ENCODE results near the gene PKNOX2.

The PKNOX2 gene

GRCh38 chr11:125331357-125332035 is 166.9 kb downstream of the PKNOX2 start:
- no peak for TF ChIP-seq CTCF (IDR thresholded peaks at IDR 0.05; ENCODE audit: control insufficient read depth, insufficient read depth, low read depth, low read length, missing control alignments)
- H3K4me3 ChIP-seq (ENCODE audit: control insufficient read depth, low read depth, low read length) = no peak overlapping the region

GRCh38 chr11:125332821-125333220 is 168.3 kb downstream of the PKNOX2 start:
- H3K4me3 ChIP-seq (ENCODE audit: control insufficient read depth, low read depth, low read length) = no peak overlapping the region
- TF ChIP-seq CTCF (IDR thresholded peaks at IDR 0.05; ENCODE audit: control insufficient read depth, insufficient read depth, low read depth, low read length, missing control alignments) = no peak
- no peak for DNase-seq (ENCODE audit: low read depth)

More at GRCh38 chr11:125331357-125332035, 166.9 kb downstream of the PKNOX2 start:
- no peak for DNase-seq (ENCODE audit: low read depth)

- no peak overlapping the region for H3K4me3 ChIP-seq (ENCODE audit: control insufficient read depth, low read depth, low read length)
- DNase-seq (ENCODE audit: low read depth) = no peak
- no peak for TF ChIP-seq CTCF (IDR thresholded peaks at IDR 0.05; ENCODE audit: control insufficient read depth, insufficient read depth, low read depth, low read length, missing control alignments)
Measured at GRCh38 chr11:125333354-125334073, 169.0 kb downstream of the PKNOX2 start.

- TF ChIP-seq CTCF (IDR thresholded peaks at IDR 0.05; ENCODE audit: control insufficient read depth, insufficient read depth, low read depth, low read length, missing control alignments) = no peak
- DNase-seq (ENCODE audit: low read depth) = no peak
- H3K4me3 ChIP-seq (ENCODE audit: control insufficient read depth, low read depth, low read length) = no peak overlapping the region
Measured at GRCh38 chr11:125335106-125335505, 170.6 kb downstream of the PKNOX2 start.

GRCh38 chr11:125337836-125338834 is 173.6 kb downstream of the PKNOX2 start:
- DNase-seq (ENCODE audit: low read depth) = no peak
- TF ChIP-seq CTCF (IDR thresholded peaks at IDR 0.05; ENCODE audit: control insufficient read depth, insufficient read depth, low read depth, low read length, missing control alignments) = no peak
- no peak overlapping the region for H3K4me3 ChIP-seq (ENCODE audit: control insufficient read depth, low read depth, low read length)
